GM12892 (cell line): Measurements from ENCODE around the gene UBE2D4.
"Not testable (repeated sequence)": the region's sequence is repeated elsewhere in the genome, so short reads cannot be mapped to it uniquely, and the experiment has no call there.

Experiments
- DNase-seq: peaks from one replicate; pipeline ENCODE4 v3.0.0; 2011; ENCODE audit not compliant: insufficient read length
- FAIRE-seq: peaks from 2 replicates; lab custom pipeline; 2011; peaks lifted over from hg19 to GRCh38; lab: Jason Lieb, UNC
- POLR2A ChIP-seq: IDR thresholded peaks from 2 replicates; pipeline ENCODE4 v1.6.1; 2011; ENCODE audit warnings: low read depth, low read length, control low read depth
- POLR2AphosphoS5 ChIP-seq: IDR thresholded peaks from 2 replicates; pipeline ENCODE4 v1.6.1; 2011; ENCODE audit warnings: low read depth, low read length, control low read depth
- TAF1 ChIP-seq: IDR thresholded peaks from 2 replicates; pipeline ENCODE4 v1.6.1; 2011; ENCODE audit warnings: low read depth, mild to moderate bottlenecking, control low read depth, low read length, borderline replicate concordance

The UBE2D4 gene

DNA sequence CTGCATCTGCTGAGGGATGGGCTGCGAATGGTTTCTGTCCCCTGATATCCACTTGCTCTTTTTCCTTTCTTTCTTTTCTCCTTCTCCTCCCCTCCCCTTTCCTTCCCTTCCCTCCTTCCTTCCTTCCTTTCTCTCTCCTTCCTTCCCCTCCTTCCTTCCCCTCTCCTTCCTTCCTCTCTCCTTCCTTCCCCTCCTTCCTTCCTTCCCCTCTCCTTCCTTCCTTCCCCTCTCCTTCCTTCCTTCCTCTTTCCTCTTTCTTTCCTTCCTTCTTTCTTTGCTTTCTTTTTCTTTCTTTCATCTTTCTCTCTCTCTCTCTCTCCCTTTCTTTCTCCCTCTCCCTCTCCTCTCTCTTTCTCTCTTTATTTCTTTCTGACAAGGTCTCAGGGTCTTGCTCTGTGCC is 51.3 kb downstream of the UBE2D4 start:
- TF ChIP-seq POLR2A (no peak), POLR2AphosphoS5 (no peak), TAF1 (no peak)
- no peak for DNase-seq
- no peak for FAIRE-seq

DNA sequence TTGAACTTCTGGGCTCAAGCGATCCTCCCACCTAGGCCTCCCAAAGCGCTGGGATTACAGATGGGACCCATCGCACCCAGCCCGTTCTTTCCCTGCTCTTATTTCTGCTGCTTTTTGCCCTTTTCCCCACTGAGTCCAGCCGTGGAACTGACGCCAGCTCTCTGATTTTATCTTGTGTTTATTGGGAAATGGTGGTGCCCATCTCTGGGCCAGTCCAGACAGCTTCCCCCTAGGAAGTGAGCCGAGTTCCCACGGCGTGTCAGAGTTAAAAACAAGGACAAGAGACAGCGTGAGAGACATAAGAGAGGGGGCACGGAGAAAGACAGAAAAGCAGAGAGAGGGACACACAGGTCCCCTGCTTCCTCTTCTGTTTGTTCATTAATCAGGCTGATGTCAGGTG is 51.9 kb downstream of the UBE2D4 start:
- not testable (repeated sequence) for FAIRE-seq, DNase-seq

DNA sequence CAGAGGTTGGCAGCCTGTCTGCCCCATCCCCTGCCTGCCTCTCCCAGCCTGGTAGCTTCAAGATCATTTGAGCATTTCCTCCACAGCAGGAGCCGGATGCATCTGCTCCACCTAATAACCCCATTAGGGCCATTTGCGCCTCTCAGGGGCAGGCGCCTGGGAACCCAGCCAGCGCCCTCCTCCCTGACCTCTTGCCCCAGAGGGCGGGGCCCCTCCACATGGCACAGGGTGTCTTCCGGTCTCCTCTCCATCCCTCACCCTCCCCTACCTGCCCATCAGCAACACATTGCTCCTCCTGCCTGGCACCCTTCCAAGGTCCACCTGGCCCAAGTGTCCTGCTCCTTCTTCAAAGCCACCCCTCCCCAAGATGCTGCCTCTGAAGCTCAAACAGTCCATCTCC is 56.6 kb downstream of the UBE2D4 start:
- DNase-seq, result not testable (repeated sequence)

DNA sequence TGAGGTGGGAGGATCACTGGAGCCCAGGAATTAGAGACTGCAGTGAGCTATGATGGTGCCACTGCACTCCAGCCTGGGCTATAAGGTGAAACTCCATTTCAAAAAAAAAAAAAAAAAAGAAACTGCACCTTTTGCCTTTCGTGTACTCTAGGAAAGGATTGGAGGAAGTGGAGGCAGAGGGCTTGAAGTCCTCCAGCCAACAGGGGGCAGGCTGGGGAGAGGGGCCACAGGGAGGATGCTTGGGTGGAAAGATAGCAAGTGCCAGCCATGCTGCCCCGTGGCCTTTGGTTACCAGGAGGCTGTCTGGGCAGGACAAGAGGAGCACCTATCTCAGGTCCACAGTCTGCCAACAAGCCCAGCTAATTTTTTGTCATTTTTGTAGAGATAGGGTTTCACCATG is 57.5 kb downstream of the UBE2D4 start:
- not testable (repeated sequence) for FAIRE-seq, DNase-seq

More for the DNA sequence above, 56.6 kb downstream of the UBE2D4 start:
- FAIRE-seq, result not testable (repeated sequence)

DNA sequence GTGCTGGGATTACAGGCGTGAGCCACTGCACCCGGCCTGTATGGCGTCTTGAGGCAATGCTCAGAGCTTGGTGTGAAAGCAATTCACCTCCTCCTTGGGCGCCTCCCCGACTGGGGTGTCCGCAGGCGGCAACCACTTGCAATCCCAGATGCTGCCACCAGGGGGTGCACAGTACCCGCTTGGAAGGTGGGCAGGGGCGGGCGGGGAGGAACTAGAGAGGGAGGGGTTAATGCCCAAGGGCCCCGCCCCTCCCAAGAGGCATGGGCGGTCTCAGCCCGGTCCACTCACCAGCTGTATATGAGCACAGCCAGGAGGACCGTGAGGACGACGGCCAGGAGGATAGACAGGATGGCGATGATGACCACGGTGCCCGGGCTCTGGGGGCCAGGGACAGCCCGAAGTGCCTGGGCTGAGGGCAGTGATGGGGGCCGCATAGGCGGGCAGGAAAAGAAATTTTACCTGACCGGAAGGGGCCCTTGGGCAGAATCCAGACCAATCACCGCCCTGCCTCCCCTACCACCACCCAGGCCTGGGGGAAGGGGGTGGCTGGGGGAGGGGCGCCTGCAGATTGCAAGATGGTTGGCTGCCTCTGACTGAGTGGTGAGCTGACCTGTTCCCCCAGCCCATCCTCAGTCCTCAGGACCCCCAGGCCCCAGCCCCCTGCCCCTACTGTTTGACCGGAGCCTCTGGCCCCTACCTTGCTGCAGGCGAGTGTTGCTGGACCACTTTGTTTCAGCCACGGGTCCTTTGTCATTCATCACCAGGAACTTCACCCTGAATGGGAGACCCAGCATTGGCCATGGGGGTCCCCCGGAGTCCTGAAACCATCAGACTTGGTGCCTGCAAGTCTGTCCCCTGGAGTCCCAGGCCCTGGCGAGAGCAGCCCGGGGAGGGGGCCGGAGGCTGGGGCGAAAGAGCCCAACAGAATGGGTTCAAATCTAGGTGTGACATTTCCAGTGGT is 59.9 kb downstream of the UBE2D4 start:
- FAIRE-seq, result not testable (repeated sequence)
- peak; percentile 61 for DNase-seq

DNA sequence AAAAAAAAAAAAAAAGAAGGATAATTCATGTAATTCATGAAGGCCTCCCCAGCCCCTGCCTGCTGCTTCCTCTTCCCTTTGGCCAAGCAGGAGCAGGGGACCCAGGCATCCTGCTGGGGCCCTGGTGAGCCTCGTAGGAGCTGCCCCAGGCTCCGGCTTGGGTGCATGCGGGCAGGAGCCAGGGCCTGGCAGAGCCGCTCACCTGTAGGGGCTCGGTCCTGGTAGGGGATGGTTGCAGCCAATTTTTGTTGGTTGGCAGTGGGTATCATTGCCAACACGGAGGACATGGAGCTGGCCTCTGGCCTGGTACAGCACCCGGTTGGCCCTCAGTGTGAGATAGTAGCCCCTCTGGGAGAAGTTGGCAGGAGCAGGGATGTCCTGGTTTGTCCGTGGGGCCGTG is 61.2 kb downstream of the UBE2D4 start:
- not testable (repeated sequence) for FAIRE-seq, DNase-seq

DNA sequence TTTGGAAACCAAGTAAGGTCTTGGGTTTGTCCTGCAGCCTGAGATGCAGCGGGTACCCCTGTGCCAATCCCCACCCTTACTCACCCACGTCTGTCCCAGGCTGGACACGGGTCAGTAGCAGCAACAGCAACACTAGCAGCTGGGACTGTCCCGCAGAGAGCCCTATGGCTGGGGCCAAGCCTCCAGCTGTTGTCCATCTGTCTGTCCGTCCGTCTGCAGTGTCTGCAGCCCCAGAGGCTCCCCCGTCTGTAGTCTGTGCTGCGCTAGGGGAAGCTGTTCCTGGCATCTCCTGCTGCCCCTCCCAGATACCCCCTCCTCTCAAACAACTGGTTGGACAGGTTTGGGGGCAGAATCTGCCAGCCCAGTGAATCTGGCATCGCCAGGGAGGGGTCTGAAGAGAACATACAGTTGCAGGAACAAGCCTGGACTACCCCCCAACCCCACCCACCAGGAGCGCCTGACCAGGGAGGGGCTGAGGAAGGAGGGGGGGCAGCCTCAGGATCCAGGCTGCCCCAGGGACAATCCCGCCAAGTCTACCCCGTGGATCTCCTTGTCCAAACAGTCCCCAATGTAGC is 63.9 kb downstream of the UBE2D4 start:
- DNase-seq, FAIRE-seq: not testable (repeated sequence)

DNA sequence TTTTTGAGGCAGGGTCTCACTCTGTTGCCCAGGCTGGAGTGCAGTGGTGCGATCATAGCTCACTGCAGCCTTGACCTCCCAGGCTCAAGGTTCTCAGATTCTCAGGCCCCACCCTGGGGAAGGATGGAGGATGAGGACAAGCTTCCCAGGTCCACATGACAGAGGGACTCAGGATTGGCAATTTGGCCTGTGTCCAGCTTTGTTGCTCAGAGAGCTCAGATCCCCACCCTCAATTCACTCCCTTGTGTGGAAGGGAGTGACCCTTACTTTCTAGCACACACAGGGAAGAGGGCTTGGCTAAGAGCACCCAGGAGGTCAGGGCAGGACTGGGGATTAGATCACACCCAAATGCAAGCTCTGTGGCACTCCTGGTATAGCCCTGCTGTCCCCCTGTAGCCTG is 64.6 kb downstream of the UBE2D4 start:
- DNase-seq, FAIRE-seq: not testable (repeated sequence)

DNA sequence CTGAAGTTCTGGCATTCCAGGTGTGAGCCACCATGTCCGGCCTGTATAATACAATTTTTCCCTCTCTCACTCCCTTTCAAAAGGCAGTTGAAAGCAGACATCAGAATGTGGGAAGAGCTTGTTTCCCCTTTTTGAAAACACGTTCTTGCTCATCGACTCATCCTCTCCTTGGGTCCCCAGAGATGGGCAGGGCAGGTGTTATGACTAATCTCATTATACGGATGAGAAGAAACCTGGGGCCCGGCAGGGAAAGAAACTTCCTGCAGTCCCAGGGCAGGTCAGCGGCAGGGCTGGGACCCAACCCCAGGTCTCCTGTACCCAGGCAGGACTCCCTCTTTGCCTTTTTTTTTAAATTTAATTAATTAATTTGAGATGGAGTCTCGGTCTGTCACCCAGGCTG is 66.7 kb downstream of the UBE2D4 start:
- DNase-seq, FAIRE-seq: not testable (repeated sequence)

DNA sequence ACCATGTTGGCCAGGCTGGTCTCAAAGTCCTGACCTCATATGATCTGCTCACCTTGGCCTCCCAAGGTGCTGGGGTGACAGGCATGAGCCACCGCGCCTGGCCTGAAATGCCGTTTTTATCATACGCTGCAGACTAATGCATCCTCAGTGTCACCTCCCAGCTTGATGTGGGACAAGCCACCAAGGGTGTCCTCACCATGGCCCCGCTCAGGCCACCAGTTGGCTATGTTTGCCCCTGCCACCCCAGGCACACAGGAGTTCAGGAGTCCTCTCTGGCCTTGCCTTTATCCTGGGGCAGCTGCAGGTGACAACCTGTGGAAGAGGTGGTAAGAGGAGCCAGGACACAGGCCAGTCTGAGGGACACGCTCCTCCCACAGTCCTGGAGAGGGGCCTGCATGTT is 68.4 kb downstream of the UBE2D4 start:
- FAIRE-seq, DNase-seq: not testable (repeated sequence)

DNA sequence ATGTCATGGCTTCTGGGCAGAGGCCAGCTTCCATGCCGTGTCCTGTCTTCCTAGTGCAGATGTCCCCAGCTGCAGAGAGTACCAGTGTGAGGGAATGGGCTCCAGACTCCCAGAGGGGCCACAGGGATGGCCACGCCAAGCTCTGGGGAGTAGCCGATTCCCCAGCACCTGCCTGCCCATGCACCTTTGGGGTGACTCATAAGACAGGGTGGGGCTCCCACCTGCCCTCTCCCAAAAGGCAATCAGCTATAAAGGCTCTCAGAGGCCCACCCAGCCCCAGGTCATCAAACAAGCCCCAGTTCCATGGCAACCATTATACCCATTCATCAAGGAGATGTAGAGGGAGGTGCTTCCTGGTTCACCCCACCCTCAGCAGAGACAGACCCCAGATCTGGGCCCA is 71.3 kb downstream of the UBE2D4 start, which contains the start of gene SPDYE1:
SPDYE1 (plus strand) TSS at position 366 of the 400 bp plus-strand sequence. CDS start 2,053 bp downstream, outside the sequence.
- not testable (repeated sequence) for FAIRE-seq, DNase-seq
